Measurements from ENCODE around the gene CFDP1.
"Not testable (repeated sequence)": the region's sequence is repeated elsewhere in the genome, so short reads cannot be mapped to it uniquely, and the experiment has no call there.

Gene CFDP1

GRCh38 chr16:75296606-75297005, 136.7 kb downstream of the CFDP1 start:
- no peak for DNase-seq (ENCODE audit: low read depth in 2 of 3, low spot score in 1 of 3)

GRCh38 chr16:75294773-75295459, 138.4 kb downstream of the CFDP1 start:
- no peak for DNase-seq (ENCODE audit: low read depth in 2 of 3, low spot score in 1 of 3)

GRCh38 chr16:75293772-75294171, 139.5 kb downstream of the CFDP1 start:
- no peak for DNase-seq (ENCODE audit: low read depth in 2 of 3, low spot score in 1 of 3)

- DNase-seq (ENCODE audit: low read depth in 2 of 3, low spot score in 1 of 3), result no peak
These were observed 140.1 kb downstream of the CFDP1 start for GRCh38 chr16:75293173-75293572.

- DNase-seq (ENCODE audit: low read depth in 2 of 3, low spot score in 1 of 3), result no peak
These were observed 140.6 kb downstream of the CFDP1 start for GRCh38 chr16:75292691-75293090.

DNA sequence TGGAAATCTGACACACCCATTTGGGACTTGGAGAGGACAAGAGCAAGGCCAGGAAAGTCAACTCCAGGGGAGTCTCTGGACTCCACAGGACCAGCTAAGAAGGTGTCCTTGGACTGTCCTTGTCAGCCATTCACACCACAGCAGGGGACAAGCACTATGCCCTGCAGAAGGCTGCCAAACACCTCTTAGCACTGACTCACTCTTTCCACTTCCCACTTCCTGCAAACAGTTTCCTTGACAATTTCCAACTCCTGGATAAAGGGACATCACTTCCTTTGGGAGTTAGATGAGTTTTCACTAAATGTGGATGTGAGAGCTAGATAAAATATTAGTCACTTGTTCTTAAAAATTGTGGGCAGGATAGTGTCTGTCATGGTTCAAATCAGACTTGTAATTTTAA, 144.1 kb downstream of the CFDP1 start:
- no peak for DNase-seq (ENCODE audit: low read depth in 2 of 3, low spot score in 1 of 3)

DNA sequence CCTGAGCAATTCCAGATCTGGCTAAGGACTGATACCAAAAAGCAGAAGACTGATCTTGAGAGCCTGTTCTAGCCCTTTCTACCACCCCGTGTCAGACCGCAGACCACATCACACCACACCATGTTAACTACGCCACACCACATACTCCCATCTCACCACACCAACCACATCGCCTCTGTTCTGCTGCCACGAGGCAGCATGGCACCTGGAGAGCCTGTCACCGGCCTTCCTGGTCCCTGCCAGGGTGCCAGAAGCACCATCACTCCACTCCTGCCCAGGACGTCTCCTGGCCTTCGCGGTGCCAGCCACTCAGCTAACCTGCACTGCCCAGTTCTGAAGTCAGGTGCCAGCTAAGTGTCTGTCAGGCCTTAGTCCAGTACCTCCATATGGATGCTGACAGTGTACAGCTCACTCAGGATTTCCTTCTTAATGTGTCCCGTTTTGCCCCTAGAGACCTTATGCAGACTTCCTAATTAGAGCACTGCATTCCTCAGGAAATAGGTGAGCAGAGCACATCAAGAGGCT, 144.6 kb downstream of the CFDP1 start:
- peak; percentile 40 to 61 (median 47) for DNase-seq (ENCODE audit: low read depth in 2 of 3, low spot score in 1 of 3)

DNA sequence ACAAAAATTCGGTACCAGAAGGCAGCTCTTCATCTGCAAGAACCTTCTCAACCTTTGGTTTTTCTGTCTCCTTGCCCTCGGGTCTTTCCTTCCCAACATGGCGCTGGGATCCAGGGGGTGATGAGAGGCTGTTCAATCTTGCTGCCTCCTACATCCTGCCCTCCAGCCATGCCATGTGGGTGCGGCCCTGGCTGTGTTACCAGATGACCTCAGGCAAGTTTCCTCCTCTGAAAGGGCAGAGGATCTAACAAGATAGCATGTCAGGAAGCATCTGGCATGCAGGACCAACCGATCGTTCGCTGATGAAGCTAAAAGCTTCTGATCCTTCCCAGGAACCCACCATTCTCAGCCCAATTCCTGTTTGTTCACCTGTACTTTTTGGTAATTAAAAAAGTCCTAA, 145.1 kb downstream of the CFDP1 start:
- DNase-seq (ENCODE audit: low read depth in 2 of 3, low spot score in 1 of 3), result no peak

DNA sequence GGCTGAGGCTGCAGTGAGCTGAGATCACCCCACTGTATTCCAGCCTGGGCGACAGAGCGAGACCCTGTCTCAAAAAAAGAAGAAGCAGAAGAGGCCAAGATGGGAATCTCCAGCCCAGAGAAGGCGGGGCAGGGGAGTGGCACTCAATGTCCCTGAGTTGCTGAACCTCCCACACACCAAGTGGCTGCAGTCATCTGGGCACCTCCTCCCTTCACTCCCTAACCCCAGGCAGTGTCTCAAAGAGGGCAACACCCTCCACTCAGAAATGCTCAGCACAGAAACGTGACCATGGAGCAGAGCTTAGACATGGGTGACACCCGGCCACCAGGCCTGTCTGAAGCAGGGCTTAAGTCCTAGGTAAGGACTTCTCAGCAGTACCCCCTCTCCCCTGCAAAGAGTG, 145.6 kb downstream of the CFDP1 start:
- DNase-seq (ENCODE audit: low read depth in 2 of 3, low spot score in 1 of 3), result no peak

DNA sequence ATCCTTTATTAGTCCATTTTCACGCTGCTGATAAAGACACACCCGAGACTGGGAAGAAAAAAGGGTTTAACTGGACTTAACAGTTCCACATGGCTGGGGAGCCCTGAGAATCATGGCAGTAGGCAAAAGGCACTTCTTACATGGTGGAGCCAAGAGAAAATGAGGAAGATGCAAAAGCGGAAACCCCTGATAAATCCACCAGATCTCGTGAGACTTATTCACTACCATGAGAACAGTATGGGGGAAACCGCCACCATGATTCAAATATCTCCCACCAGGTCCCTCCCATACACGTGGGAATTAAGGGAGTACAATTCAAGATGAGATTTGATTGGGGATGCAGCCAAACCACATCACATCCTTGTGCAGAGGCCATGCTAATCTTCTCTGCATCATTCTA, 146.9 kb downstream of the CFDP1 start:
- no peak for DNase-seq (ENCODE audit: low read depth in 2 of 3, low spot score in 1 of 3)

GRCh38 chr16:75282466-75283281, 150.6 kb downstream of the CFDP1 start:
- no peak for DNase-seq (ENCODE audit: low read depth in 2 of 3, low spot score in 1 of 3)

DNA sequence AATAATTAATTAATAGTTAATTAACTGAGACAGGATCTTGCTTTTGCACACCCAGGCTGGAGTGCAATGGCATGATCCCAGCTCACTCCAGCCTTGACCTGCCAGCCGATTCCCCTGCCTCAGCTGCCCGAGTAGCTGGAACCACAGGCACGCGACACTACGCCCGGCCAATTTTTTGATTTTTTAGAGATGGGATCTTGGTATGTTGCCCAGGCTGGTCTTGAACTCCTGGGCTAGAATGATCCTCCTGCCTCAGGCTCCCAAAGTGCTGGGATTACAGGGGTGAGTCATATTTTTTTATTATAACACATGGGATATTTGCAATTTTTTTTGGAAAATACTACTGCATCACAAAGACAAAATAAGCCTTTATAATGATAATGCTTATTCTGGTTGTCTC, 151.5 kb downstream of the CFDP1 start:
- DNase-seq (ENCODE audit: low read depth in 2 of 3, low spot score in 1 of 3), result no peak

DNA sequence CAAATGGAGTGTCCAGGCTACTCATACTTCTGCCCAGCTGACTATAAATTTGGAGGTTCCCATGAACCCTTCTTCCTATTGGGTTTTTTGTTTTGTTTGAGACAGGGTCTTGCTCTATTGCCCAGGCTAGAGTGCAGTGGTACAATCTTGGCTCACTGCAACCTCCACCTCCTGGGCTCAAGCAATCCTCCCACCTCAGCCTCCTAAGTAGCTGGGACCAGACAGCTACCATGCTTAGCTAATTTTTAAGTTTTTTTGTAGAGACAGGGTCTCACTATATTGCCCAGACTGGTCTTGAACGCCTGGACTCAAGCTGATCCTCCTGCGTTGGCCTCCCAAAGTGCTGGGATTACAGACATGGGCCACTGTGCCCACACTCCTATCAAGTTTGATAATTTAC, 152.3 kb downstream of the CFDP1 start:
- not testable (repeated sequence) for DNase-seq (ENCODE audit: low read depth in 2 of 3, low spot score in 1 of 3)

GRCh38 chr16:75280331-75280804, 152.9 kb downstream of the CFDP1 start:
- no peak for DNase-seq (ENCODE audit: low read depth in 2 of 3, low spot score in 1 of 3)

- DNase-seq (ENCODE audit: low read depth in 2 of 3, low spot score in 1 of 3), result no peak
These were observed 154.0 kb downstream of the CFDP1 start for GRCh38 chr16:75279305-75279704.

DNA sequence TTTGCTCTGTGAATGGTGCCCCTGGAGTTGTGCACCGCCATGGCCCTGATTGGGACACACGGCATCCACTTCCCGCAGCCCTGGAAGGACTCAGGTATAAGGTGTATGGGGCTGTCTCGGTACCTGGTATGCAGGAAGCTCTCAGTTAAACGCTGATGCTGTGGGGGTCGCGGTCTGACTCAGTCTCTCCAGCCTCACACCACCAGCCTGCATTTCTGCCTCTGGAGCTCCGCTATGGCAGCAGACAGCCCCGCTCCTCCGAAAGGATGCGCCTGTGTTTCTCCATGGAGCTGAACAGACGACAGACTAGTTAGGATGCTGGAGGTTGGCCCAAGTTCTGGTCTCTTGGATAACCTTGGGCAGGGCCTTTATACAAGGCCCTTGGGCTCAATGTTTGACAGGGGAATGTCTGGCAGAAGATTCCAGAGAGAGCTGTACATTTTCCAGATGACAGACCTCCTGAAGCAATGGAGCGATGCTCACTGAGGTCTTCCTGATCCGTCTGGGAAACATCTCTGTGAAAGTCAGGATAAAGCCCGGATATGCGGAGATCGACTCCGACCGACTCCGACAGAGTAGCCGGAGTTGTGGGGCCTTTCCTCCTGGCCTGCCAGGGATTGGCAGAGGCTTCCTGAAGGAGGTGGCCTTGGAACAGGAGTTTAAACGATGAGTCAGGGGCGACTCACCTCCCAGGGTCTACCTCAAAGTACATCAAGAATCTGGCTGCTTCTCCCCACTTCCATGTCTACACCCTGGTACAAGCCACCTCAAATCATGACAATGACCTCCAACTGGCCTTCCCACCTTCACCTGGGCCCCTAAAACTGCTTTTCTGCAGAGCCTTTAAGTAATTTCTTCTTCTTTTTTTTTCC, 160.0 kb downstream of the CFDP1 start:
- no peak for DNase-seq (ENCODE audit: low read depth in 2 of 3, low spot score in 1 of 3)

GRCh38 chr16:75272629-75273028, 160.7 kb downstream of the CFDP1 start:
- DNase-seq (ENCODE audit: low read depth in 2 of 3, low spot score in 1 of 3), result not testable (repeated sequence)

DNA sequence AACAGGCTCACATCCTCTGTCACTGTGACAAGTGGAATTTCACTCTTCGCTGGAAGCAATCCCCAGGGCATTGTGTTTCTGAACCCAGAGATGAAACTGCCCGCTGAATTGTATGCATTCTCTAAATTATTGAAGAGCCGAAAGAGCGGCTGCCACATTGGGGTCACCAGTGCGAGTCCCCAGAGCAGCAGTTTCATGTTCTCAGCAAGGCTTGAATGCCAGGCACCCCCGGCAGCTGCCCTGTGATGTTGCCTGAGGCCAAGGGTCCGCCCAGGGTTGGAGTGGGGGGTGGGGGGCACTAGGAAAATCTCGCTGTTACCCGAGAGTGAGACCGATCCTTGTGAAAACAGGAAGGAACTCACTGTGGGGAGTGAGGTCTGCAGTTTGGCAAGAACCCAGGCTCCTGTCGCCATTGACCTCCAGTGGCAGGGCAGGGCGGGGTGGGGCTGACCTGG, 161.2 kb downstream of the CFDP1 start:
- no peak for DNase-seq (ENCODE audit: low read depth in 2 of 3, low spot score in 1 of 3)

GRCh38 chr16:75271441-75272096, 161.7 kb downstream of the CFDP1 start:
- no peak for DNase-seq (ENCODE audit: low read depth in 2 of 3, low spot score in 1 of 3)

GRCh38 chr16:75269358-75269757, 163.9 kb downstream of the CFDP1 start:
- DNase-seq (ENCODE audit: low read depth in 2 of 3, low spot score in 1 of 3), result not testable (repeated sequence)

Data from stimulated activated CD4-positive, alpha-beta T cell treated with anti-CD3 and anti-CD28 coated beads, Interleukin-12 subunit alpha, Interleukin-12 subunit beta, amount 100 ng/mL, for 48 hours (primary cell).